NCI-H345 treated with DMSO at 0.1 percent for 48 hours (cell line): ENCODE data around the gene TMEM215.

ENCODE experiments used
- DNase-seq: peaks from one replicate; lab custom pipeline; 2025; ENCODE audit not compliant: unreplicated experiment; lab: John Stamatoyannopoulos, UW

The TMEM215 gene

DNA sequence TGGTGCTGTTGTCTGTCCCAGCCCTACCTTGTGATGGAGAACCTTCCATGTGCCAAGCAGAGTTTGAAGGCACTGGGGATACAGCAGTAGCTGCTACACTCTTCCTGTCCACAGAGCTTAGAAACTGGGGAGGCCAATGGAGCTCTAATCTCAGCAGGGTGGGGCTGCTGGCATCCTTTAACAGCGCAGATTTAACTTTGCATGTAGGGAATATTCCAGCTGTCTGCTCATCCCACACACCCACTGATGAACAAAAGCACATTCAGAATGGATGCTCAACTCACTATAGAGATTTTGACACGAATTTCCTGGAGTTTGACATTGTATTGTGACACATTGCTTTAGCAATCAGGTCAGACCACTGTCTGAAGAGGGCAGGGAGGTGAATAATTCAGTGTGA, 49.0 kb downstream of the TMEM215 start:
- no peak for DNase-seq
